ENCODE data around the gene ZNF462. TPM values are rescaled to one million over a fixed set of nuclear protein-coding genes. Genes with fewer than 3 reads are reported as not detected.

ZNF462 gene
- total RNA-seq, 1 donor from 2014 or later: 4.2 TPM

- no peak for DNase-seq (ENCODE audit: low read depth in 2 of 2)
These were observed 188.4 kb downstream of the ZNF462 start for GRCh38 chr9:107051392-107051791.

GRCh38 chr9:107054146-107054545, 191.2 kb downstream of the ZNF462 start:
- no peak for DNase-seq (ENCODE audit: low read depth in 2 of 2)

GRCh38 chr9:107059220-107059619, 196.3 kb downstream of the ZNF462 start:
- no peak for DNase-seq (ENCODE audit: low read depth in 2 of 2)

- DNase-seq (ENCODE audit: low read depth in 2 of 2): no peak
These were observed 197.1 kb downstream of the ZNF462 start for GRCh38 chr9:107060062-107060461.

Data from lung microvascular endothelial cell (primary cell).